Measurements from ENCODE around the gene CGRRF1.

The CGRRF1 gene

GRCh38 chr14:54577977-54578376, 68.3 kb downstream of the CGRRF1 start:
- no peak for DNase-seq (ENCODE audit: low spot score)

- DNase-seq (ENCODE audit: low spot score), result no peak
These were observed 69.9 kb downstream of the CGRRF1 start for GRCh38 chr14:54579621-54580020.

- DNase-seq (ENCODE audit: low spot score), result no peak
These were observed 71.2 kb downstream of the CGRRF1 start for GRCh38 chr14:54580933-54581332.

- DNase-seq (ENCODE audit: low spot score), result no peak
These were observed 72.6 kb downstream of the CGRRF1 start for GRCh38 chr14:54582334-54582733.

- DNase-seq (ENCODE audit: low spot score), result no peak
These were observed 74.4 kb downstream of the CGRRF1 start for GRCh38 chr14:54584097-54584496.

- DNase-seq (ENCODE audit: low spot score), result no peak
These were observed 75.5 kb downstream of the CGRRF1 start for GRCh38 chr14:54585214-54585613.
